ENCODE results near the gene ZEB2. TPM values are rescaled to one million over a fixed set of nuclear protein-coding genes. Genes with fewer than 3 reads are reported as not detected.

ZEB2 gene
- polyA plus RNA-seq, 2 donors, result 3.7 to 5.9 TPM

- Histone ChIP-seq H3K36me3 (ENCODE audit: control insufficient read depth in 2 of 2, insufficient read depth in 2 of 2, low read length in 1 of 2) (no peaks in the 10 kb centered on the region), H3K27ac (ENCODE audit: low read depth in 2 of 2, low read length in 1 of 2) (no peak overlapping the region), H3K4me1 (ENCODE audit: control insufficient read depth in 2 of 2, insufficient read depth in 2 of 2, low read length in 1 of 2) (no peaks in the 10 kb centered on the region), H3K4me3 (ENCODE audit: low read depth in 1 of 2, low read length in 2 of 2) (no peak overlapping the region), H3K9me3 (ENCODE audit: control insufficient read depth in 2 of 2, insufficient read depth in 1 of 2, low read depth in 1 of 2, low read length in 1 of 2) (no peaks in the 10 kb centered on the region), H3K27me3 (ENCODE audit: control insufficient read depth in 1 of 2, insufficient read depth in 2 of 2, low read length in 2 of 2) (no peaks in the 10 kb centered on the region)
- WGBS, 2 donors, result 58 to 60% methylated on average over 4 of the region's 4 CpGs
These were observed 50.9 kb downstream of the ZEB2 start for GRCh38 chr2:144468823-144469595.

DNA sequence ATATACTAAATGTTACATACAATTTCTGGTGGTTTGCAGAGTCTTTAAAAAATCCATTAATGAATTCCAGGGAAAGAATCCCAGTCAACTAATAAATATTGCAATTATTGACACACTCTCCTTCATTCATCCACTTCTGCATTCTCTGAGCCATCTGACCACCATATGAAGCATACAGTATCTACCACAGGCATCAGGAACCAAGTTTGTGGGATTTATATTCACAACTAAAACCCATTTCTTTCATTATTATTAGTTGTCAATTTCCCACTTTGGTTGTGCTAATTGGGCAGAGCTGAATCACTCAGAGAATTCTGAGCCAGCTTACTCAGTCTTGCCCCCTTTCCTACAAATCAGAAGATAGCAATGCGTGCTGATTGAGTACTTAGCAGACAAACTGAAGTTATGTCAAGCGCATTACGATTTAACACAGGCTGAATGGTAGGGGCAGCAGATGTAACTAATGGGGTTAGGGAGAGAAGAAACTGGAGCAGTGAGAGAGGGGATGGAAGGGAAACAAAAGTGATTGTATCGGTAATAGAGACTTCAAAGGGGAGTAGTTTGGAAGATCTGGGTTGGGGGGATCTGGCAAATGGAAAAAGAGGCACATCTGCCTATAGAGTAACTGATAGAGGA lies 52.3 kb downstream of the ZEB2 start:
- no peaks in the 10 kb centered on the region for H3K4me1 ChIP-seq (ENCODE audit: control insufficient read depth in 2 of 2, insufficient read depth in 2 of 2, low read length in 1 of 2)
- H3K27ac ChIP-seq (ENCODE audit: low read depth in 2 of 2, low read length in 1 of 2), result no peak overlapping the region

GRCh38 chr2:144466637-144467036 lies 53.3 kb downstream of the ZEB2 start:
- Histone ChIP-seq H3K36me3 (ENCODE audit: control insufficient read depth in 2 of 2, insufficient read depth in 2 of 2, low read length in 1 of 2) (no peaks in the 10 kb centered on the region), H3K27me3 (ENCODE audit: control insufficient read depth in 1 of 2, insufficient read depth in 2 of 2, low read length in 2 of 2) (no peaks in the 10 kb centered on the region), H3K4me1 (ENCODE audit: control insufficient read depth in 2 of 2, insufficient read depth in 2 of 2, low read length in 1 of 2) (no peaks in the 10 kb centered on the region), H3K27ac (ENCODE audit: low read depth in 2 of 2, low read length in 1 of 2) (no peak overlapping the region), H3K9me3 (ENCODE audit: control insufficient read depth in 2 of 2, insufficient read depth in 1 of 2, low read depth in 1 of 2, low read length in 1 of 2) (no peaks in the 10 kb centered on the region), H3K4me3 (ENCODE audit: low read depth in 1 of 2, low read length in 2 of 2) (no peak overlapping the region)
- WGBS, 2 donors, result 75% methylated on average over 10 of the region's 10 CpGs

More for the DNA sequence above, 52.3 kb downstream of the ZEB2 start:
- Histone ChIP-seq H3K36me3 (ENCODE audit: control insufficient read depth in 2 of 2, insufficient read depth in 2 of 2, low read length in 1 of 2) (no peaks in the 10 kb centered on the region), H3K9me3 (ENCODE audit: control insufficient read depth in 2 of 2, insufficient read depth in 1 of 2, low read depth in 1 of 2, low read length in 1 of 2) (no peaks in the 10 kb centered on the region), H3K4me3 (ENCODE audit: low read depth in 1 of 2, low read length in 2 of 2) (no peak overlapping the region), H3K27me3 (ENCODE audit: control insufficient read depth in 1 of 2, insufficient read depth in 2 of 2, low read length in 2 of 2) (no peaks in the 10 kb centered on the region)
- WGBS, 2 donors, result 81 to 82% methylated on average over 4 of the region's 4 CpGs

- Histone ChIP-seq H3K36me3 (ENCODE audit: control insufficient read depth in 2 of 2, insufficient read depth in 2 of 2, low read length in 1 of 2) (no peaks in the 10 kb centered on the region), H3K27ac (ENCODE audit: low read depth in 2 of 2, low read length in 1 of 2) (no peak overlapping the region), H3K4me1 (ENCODE audit: control insufficient read depth in 2 of 2, insufficient read depth in 2 of 2, low read length in 1 of 2) (no peaks in the 10 kb centered on the region), H3K9me3 (ENCODE audit: control insufficient read depth in 2 of 2, insufficient read depth in 1 of 2, low read depth in 1 of 2, low read length in 1 of 2) (no peaks in the 10 kb centered on the region), H3K4me3 (ENCODE audit: low read depth in 1 of 2, low read length in 2 of 2) (no peak overlapping the region), H3K27me3 (ENCODE audit: control insufficient read depth in 1 of 2, insufficient read depth in 2 of 2, low read length in 2 of 2) (no peaks in the 10 kb centered on the region)
- 93 to 95% methylated on average over 9 of the region's 9 CpGs for WGBS, 2 donors
These were observed 54.2 kb downstream of the ZEB2 start for GRCh38 chr2:144465749-144466148.

- Histone ChIP-seq H3K36me3 (ENCODE audit: control insufficient read depth in 2 of 2, insufficient read depth in 2 of 2, low read length in 1 of 2) (no peaks in the 10 kb centered on the region), H3K27me3 (ENCODE audit: control insufficient read depth in 1 of 2, insufficient read depth in 2 of 2, low read length in 2 of 2) (no peaks in the 10 kb centered on the region), H3K4me1 (ENCODE audit: control insufficient read depth in 2 of 2, insufficient read depth in 2 of 2, low read length in 1 of 2) (no peaks in the 10 kb centered on the region), H3K9me3 (ENCODE audit: control insufficient read depth in 2 of 2, insufficient read depth in 1 of 2, low read depth in 1 of 2, low read length in 1 of 2) (no peaks in the 10 kb centered on the region), H3K27ac (ENCODE audit: low read depth in 2 of 2, low read length in 1 of 2) (no peak overlapping the region), H3K4me3 (ENCODE audit: low read depth in 1 of 2, low read length in 2 of 2) (no peak overlapping the region)
- WGBS, 2 donors, result 66 to 84% methylated on average over 5 of the region's 5 CpGs
These were observed 55.2 kb downstream of the ZEB2 start for GRCh38 chr2:144464730-144465129.

DNA sequence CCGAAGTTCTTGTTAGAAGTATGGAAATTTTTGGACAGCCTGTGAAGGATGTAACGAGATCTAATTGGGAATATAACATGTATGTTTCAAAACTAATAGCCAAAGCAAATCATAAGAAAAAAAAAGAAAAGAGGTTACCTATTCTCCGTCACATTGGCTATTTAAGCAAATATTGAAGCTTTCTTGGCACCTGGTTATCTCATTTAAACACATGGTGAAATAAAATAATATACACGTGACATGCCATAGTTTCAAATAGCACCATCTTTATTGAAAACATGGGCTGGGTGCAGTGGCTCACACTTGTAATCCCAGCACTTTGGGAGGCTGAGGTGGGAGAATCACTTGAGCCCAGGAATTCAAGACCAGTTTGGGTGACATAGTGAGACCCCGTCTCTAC lies 56.7 kb downstream of the ZEB2 start:
- H3K27me3 ChIP-seq (ENCODE audit: control insufficient read depth in 1 of 2, insufficient read depth in 2 of 2, low read length in 2 of 2), result no peaks in the 10 kb centered on the region
- no peaks in the 10 kb centered on the region for H3K36me3 ChIP-seq (ENCODE audit: control insufficient read depth in 2 of 2, insufficient read depth in 2 of 2, low read length in 1 of 2)
- no peaks in the 10 kb centered on the region for H3K9me3 ChIP-seq (ENCODE audit: control insufficient read depth in 2 of 2, insufficient read depth in 1 of 2, low read depth in 1 of 2, low read length in 1 of 2)
- WGBS, 2 donors, result 85 to 90% methylated on average over 5 of the region's 5 CpGs
- H3K4me3 ChIP-seq (ENCODE audit: low read depth in 1 of 2, low read length in 2 of 2), result no peak overlapping the region
- H3K4me1 ChIP-seq (ENCODE audit: control insufficient read depth in 2 of 2, insufficient read depth in 2 of 2, low read length in 1 of 2), result no peaks in the 10 kb centered on the region
- no peak overlapping the region for H3K27ac ChIP-seq (ENCODE audit: low read depth in 2 of 2, low read length in 1 of 2)

GRCh38 chr2:144462266-144462665 lies 57.7 kb downstream of the ZEB2 start:
- no peak overlapping the region for H3K4me3 ChIP-seq (ENCODE audit: low read depth in 1 of 2, low read length in 2 of 2)
- H3K27me3 ChIP-seq (ENCODE audit: control insufficient read depth in 1 of 2, insufficient read depth in 2 of 2, low read length in 2 of 2), result no peaks in the 10 kb centered on the region
- no peak overlapping the region for H3K27ac ChIP-seq (ENCODE audit: low read depth in 2 of 2, low read length in 1 of 2)
- no peaks in the 10 kb centered on the region for H3K9me3 ChIP-seq (ENCODE audit: control insufficient read depth in 2 of 2, insufficient read depth in 1 of 2, low read depth in 1 of 2, low read length in 1 of 2)
- no peaks in the 10 kb centered on the region for H3K36me3 ChIP-seq (ENCODE audit: control insufficient read depth in 2 of 2, insufficient read depth in 2 of 2, low read length in 1 of 2)
- H3K4me1 ChIP-seq (ENCODE audit: control insufficient read depth in 2 of 2, insufficient read depth in 2 of 2, low read length in 1 of 2), result no peaks in the 10 kb centered on the region
- 73 to 78% methylated on average over 6 of the region's 6 CpGs for WGBS, 2 donors

GRCh38 chr2:144461308-144461766 lies 58.6 kb downstream of the ZEB2 start:
- H3K27ac ChIP-seq (ENCODE audit: low read depth in 2 of 2, low read length in 1 of 2), result no peak overlapping the region
- no peaks in the 10 kb centered on the region for H3K27me3 ChIP-seq (ENCODE audit: control insufficient read depth in 1 of 2, insufficient read depth in 2 of 2, low read length in 2 of 2)
- H3K4me1 ChIP-seq (ENCODE audit: control insufficient read depth in 2 of 2, insufficient read depth in 2 of 2, low read length in 1 of 2), result no peaks in the 10 kb centered on the region
- 67 to 77% methylated on average over 9 of the region's 9 CpGs for WGBS, 2 donors
- no peaks in the 10 kb centered on the region for H3K9me3 ChIP-seq (ENCODE audit: control insufficient read depth in 2 of 2, insufficient read depth in 1 of 2, low read depth in 1 of 2, low read length in 1 of 2)
- no peak overlapping the region for H3K4me3 ChIP-seq (ENCODE audit: low read depth in 1 of 2, low read length in 2 of 2)
- no peaks in the 10 kb centered on the region for H3K36me3 ChIP-seq (ENCODE audit: control insufficient read depth in 2 of 2, insufficient read depth in 2 of 2, low read length in 1 of 2)

DNA sequence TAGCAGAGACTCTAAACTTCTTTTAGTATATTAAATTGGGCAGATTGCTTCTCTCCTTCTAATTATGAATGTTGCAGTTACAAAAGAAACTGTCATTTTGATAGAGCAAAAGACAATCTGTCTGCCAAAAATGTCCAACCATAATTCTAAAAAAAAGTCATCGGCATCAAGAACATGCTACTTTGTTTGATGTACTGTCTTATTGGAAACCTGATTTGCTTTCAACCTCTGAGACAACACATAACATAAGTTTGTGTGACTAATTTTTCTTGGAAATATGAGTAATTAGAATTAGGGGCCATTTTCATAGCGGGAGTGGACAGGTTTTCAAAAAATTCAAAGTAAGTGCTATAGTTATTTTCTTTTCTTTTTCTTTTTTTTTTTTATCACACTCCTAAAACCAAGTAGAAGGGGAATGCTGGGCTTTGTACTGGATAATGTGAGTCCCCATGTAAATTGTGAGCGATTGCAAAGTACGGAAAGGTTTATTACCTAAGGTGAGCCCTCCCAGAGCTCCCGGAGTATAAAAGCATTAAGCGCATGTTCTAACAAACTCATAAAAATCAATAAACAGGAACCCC lies 59.1 kb downstream of the ZEB2 start:
- Histone ChIP-seq H3K27ac (ENCODE audit: low read depth in 2 of 2, low read length in 1 of 2) (no peak overlapping the region), H3K4me3 (ENCODE audit: low read depth in 1 of 2, low read length in 2 of 2) (no peak overlapping the region), H3K36me3 (ENCODE audit: control insufficient read depth in 2 of 2, insufficient read depth in 2 of 2, low read length in 1 of 2) (no peaks in the 10 kb centered on the region), H3K4me1 (ENCODE audit: control insufficient read depth in 2 of 2, insufficient read depth in 2 of 2, low read length in 1 of 2) (no peaks in the 10 kb centered on the region), H3K9me3 (ENCODE audit: control insufficient read depth in 2 of 2, insufficient read depth in 1 of 2, low read depth in 1 of 2, low read length in 1 of 2) (no peaks in the 10 kb centered on the region), H3K27me3 (ENCODE audit: control insufficient read depth in 1 of 2, insufficient read depth in 2 of 2, low read length in 2 of 2) (no peaks in the 10 kb centered on the region)
- WGBS, 2 donors, result 87 to 90% methylated on average over 6 of the region's 6 CpGs
